B cell (primary cell): ENCODE data around the gene ITPRIPL1.

Source experiments
- EZH2 ChIP-seq: IDR thresholded peaks from 2 replicates; pipeline ENCODE4 v1.6.1; 2012; ENCODE audit warnings: borderline replicate concordance, low read depth, mild to moderate bottlenecking, moderate library complexity, low read length; ENCODE audit not compliant: insufficient read depth, poor library complexity, severe bottlenecking
- TF ChIP-seq, protein P1 (sequence below): fragments of 200-600 bp; IDR thresholded peaks from one replicate; pipeline ENCODE4 v1.8.0; 2022; ENCODE audit warnings: antibody characterized with exemption, mild to moderate bottlenecking

DNA sequence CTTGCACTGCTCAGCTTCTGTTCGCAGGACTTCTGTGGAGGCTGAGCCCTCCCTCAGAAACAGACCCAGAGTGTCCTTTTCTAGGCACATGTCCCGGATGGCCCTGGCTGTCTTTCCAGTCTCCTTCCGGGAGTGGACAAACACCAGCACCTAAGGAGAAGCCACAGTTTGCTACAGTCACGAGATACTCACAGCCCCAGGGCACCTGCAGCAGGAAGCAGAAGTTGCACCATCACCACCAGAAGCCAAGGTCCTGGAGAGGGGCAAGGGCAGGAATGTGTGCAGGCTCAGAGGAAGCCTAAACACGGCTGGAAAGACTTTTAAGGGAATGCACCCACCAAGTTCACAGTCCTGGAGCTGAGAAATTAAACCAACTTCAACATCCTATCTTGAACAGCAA, 33.4 kb upstream of the ITPRIPL1 start:
- TF ChIP-seq, protein P1, sequence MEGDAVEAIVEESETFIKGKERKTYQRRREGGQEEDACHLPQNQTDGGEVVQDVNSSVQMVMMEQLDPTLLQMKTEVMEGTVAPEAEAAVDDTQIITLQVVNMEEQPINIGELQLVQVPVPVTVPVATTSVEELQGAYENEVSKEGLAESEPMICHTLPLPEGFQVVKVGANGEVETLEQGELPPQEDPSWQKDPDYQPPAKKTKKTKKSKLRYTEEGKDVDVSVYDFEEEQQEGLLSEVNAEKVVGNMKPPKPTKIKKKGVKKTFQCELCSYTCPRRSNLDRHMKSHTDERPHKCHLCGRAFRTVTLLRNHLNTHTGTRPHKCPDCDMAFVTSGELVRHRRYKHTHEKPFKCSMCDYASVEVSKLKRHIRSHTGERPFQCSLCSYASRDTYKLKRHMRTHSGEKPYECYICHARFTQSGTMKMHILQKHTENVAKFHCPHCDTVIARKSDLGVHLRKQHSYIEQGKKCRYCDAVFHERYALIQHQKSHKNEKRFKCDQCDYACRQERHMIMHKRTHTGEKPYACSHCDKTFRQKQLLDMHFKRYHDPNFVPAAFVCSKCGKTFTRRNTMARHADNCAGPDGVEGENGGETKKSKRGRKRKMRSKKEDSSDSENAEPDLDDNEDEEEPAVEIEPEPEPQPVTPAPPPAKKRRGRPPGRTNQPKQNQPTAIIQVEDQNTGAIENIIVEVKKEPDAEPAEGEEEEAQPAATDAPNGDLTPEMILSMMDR, result no peak
- no peak for TF ChIP-seq EZH2
